Neural progenitor cell (in vitro differentiated cells): ENCODE data around the gene C2orf69.

ENCODE experiments used
- CTCF ChIP-seq: fragments of 200-600 bp; sonication (generic); IDR thresholded peaks from 2 replicates; pipeline ENCODE4 v1.5.1; 2017; ENCODE audit warnings: antibody characterized with exemption, mild to moderate bottlenecking
- EZH2 ChIP-seq: fragments of 200-600 bp; sonication (generic); IDR thresholded peaks from 2 replicates; pipeline ENCODE4 v1.6.1; 2017; ENCODE audit warnings: antibody characterized with exemption, mild to moderate bottlenecking, moderate library complexity
- EZH2phosphoT487 ChIP-seq: fragments of 200-600 bp; sonication (generic); IDR thresholded peaks from 2 replicates; pipeline ENCODE4 v1.6.1; 2017; ENCODE audit warnings: antibody characterized with exemption

- no peak for TF ChIP-seq CTCF
- TF ChIP-seq EZH2phosphoT487 = no peak
- no peak for TF ChIP-seq EZH2
Measured at GRCh38 chr2:199862788-199863187, 48.3 kb upstream of the C2orf69 start.
